SK-N-SH (cell line): ENCODE data around the gene PCED1A. TPM values are rescaled to one million over a fixed set of nuclear protein-coding genes. Genes with fewer than 3 reads are reported as not detected.
A peak's percentile ranks its signal among the peaks of the same experiment; 100 is the strongest.

Source experiments
- CTCF ChIA-PET: fragments of 300-600, 350-600 bp; formaldehyde crosslinking; extraction: SDS; loops from one replicate; lab custom pipeline; 2021; lab: Yijun Ruan, JAX
- POLR2A ChIA-PET: fragments of 350-600 bp; sonication (Branson Sonifier 250); formaldehyde crosslinking; extraction: SDS; loops from one replicate; lab custom pipeline; 2020; ENCODE audit warnings: antibody characterized with exemption, inconsistent platforms; lab: Yijun Ruan, JAX
- DNase-seq: peaks from one replicate; pipeline ENCODE4 v3.0.0; 2012
- H2AFZ ChIP-seq: fragments of 200-600 bp; sonication (generic); 2 replicates; pipeline ENCODE4 v1.8.1; 2016; ENCODE audit warnings: antibody characterized with exemption, mild to moderate bottlenecking, low read depth
- H3F3A ChIP-seq: fragments of 200-600 bp; sonication (generic); replicated peaks from 2 replicates; pipeline ENCODE3; 2016; ENCODE audit warnings: antibody characterized with exemption, mild to moderate bottlenecking; ENCODE audit not compliant: insufficient read depth
- H3K27ac ChIP-seq, 2 experiments: fragments of 200-500 bp in 1 of 2; fragments of 200-600 bp in 1 of 2; sonication (Bioruptor generic) in 1 of 2; sonication (generic), shearing (Covaris generic) in 1 of 2; 2 replicates each; pipeline versions ENCODE4 v1.5.1 to v1.6.1; 2014 to 2016; ENCODE audit warnings: low read depth in 2 of 2, inconsistent platforms in 1 of 2, low read length in 1 of 2, mild to moderate bottlenecking in 1 of 2, mixed read lengths in 1 of 2
- H3K27me3 ChIP-seq: fragments of 200-600 bp; sonication (generic), shearing (Covaris generic); 2 replicates; pipeline ENCODE4 v1.6.1; 2016; ENCODE audit warnings: mixed run types; ENCODE audit not compliant: insufficient read depth
- H3K36me3 ChIP-seq, 2 experiments: fragments of 200-500 bp in 1 of 2; fragments of 200-600 bp in 1 of 2; sonication (Bioruptor generic) in 1 of 2; sonication (generic) in 1 of 2; replicated peaks in 1 of 2; 2 replicates each; pipeline versions ENCODE3 to v1.5.1; 2014 to 2016; ENCODE audit warnings: low read length in 1 of 2, mild to moderate bottlenecking in 1 of 2; ENCODE audit not compliant: insufficient read depth in 2 of 2, control insufficient read depth in 1 of 2
- H3K4me1 ChIP-seq, 2 experiments: fragments of 200-500 bp in 1 of 2; fragments of 200-600 bp in 1 of 2; sonication (Bioruptor generic) in 1 of 2; sonication (generic), shearing (Covaris generic) in 1 of 2; 2 replicates each; pipeline versions ENCODE4 v1.5.1 to v1.6.1; 2014 to 2016; ENCODE audit warnings: low read depth in 1 of 2, low read length in 1 of 2, mixed run types in 1 of 2; ENCODE audit not compliant: insufficient read depth in 2 of 2, control insufficient read depth in 1 of 2
- H3K4me2 ChIP-seq: fragments of 200-600 bp; sonication (generic), shearing (Covaris generic); 2 replicates; pipeline ENCODE4 v1.6.1; 2017; ENCODE audit warnings: mixed run types
- H3K4me3 ChIP-seq, 2 experiments: fragments of 200-500 bp in 1 of 2; fragments of 200-600 bp in 1 of 2; sonication (Bioruptor generic) in 1 of 2; sonication (generic), shearing (Covaris generic) in 1 of 2; 2 replicates each; pipeline versions ENCODE4 v1.5.1 to v1.8.1; 2014 to 2016; ENCODE audit warnings: low read depth in 2 of 2, inconsistent platforms in 1 of 2, low read length in 1 of 2, mild to moderate bottlenecking in 1 of 2, mixed read lengths in 1 of 2, moderate library complexity in 1 of 2
- H3K79me2 ChIP-seq: fragments of 200-600 bp; sonication (generic); 2 replicates; pipeline ENCODE4 v1.8.1; 2017; ENCODE audit warnings: mild to moderate bottlenecking; ENCODE audit not compliant: insufficient read depth
- H3K9ac ChIP-seq: fragments of 200-600 bp; sonication (generic); 2 replicates; pipeline ENCODE4 v1.6.1; 2017; ENCODE audit warnings: mixed run types
- H3K9me2 ChIP-seq: fragments of 200-600 bp; sonication (generic); 2 replicates; pipeline ENCODE4 v1.6.1; 2017; ENCODE audit warnings: mixed run types
- H3K9me3 ChIP-seq: fragments of 200-600 bp; sonication (generic); 2 replicates; pipeline ENCODE4 v1.6.1; 2017; ENCODE audit warnings: mixed run types, mild to moderate bottlenecking, moderate library complexity
- H4K20me1 ChIP-seq: fragments of 200-600 bp; sonication (generic); 2 replicates; pipeline ENCODE4 v1.6.1; 2017; ENCODE audit warnings: mild to moderate bottlenecking, mixed run types; ENCODE audit not compliant: insufficient read depth
- CTCF ChIP-seq: fragments of 200-600 bp; sonication (generic); IDR thresholded peaks from 2 replicates; pipeline ENCODE4 v1.6.1; 2017; ENCODE audit warnings: antibody characterized with exemption, mild to moderate bottlenecking, moderate library complexity
- EZH2phosphoT487 ChIP-seq: fragments of 200-600 bp; sonication (generic); IDR thresholded peaks from 2 replicates; pipeline ENCODE4 v1.6.1; 2017; ENCODE audit warnings: low read depth, mixed run types, mild to moderate bottlenecking, antibody characterized with exemption, moderate library complexity, borderline replicate concordance
- FOXM1 ChIP-seq: IDR thresholded peaks from 2 replicates; pipeline ENCODE4 v1.4.0; 2012; ENCODE audit warnings: low read depth, mild to moderate bottlenecking
- GATA2 ChIP-seq: sonication (generic); formaldehyde crosslinking; IDR thresholded peaks from 2 replicates; pipeline ENCODE4 v1.5.0; 2020; ENCODE audit warnings: mild to moderate bottlenecking, missing genetic modification reagents
- IRF3 ChIP-seq: fragments of 150-350 bp; IDR thresholded peaks from 2 replicates; pipeline ENCODE4 v1.6.1; 2016; ENCODE audit warnings: mild to moderate bottlenecking, low read depth, low read length
- JUND ChIP-seq: IDR thresholded peaks from 2 replicates; pipeline ENCODE4 v1.4.0; 2012
- MAX ChIP-seq: IDR thresholded peaks from 2 replicates; pipeline ENCODE4 v1.4.0; 2012; ENCODE audit warnings: low read depth
- MEF2A ChIP-seq: IDR thresholded peaks from 2 replicates; pipeline ENCODE4 v1.4.0; 2012; ENCODE audit warnings: low read depth, borderline replicate concordance
- MXI1 ChIP-seq: IDR thresholded peaks from 2 replicates; pipeline ENCODE4 v1.6.1; 2012; ENCODE audit warnings: mild to moderate bottlenecking, low read depth, low read length, improper control_type of control experiment
- NFIC ChIP-seq: IDR thresholded peaks from 2 replicates; pipeline ENCODE4 v1.4.0; 2012; ENCODE audit warnings: borderline replicate concordance
- NRF1 ChIP-seq: IDR thresholded peaks from 2 replicates; pipeline ENCODE4 v1.6.1; 2012; ENCODE audit warnings: low read depth, mild to moderate bottlenecking, low read length
- PBX3 ChIP-seq: IDR thresholded peaks from 2 replicates; pipeline ENCODE4; 2012
- POLR2AphosphoS5 ChIP-seq: IDR thresholded peaks from 2 replicates; pipeline ENCODE4 v1.6.1; 2012; ENCODE audit warnings: low read depth, low read length
- RAD21 ChIP-seq: IDR thresholded peaks from 2 replicates; pipeline ENCODE4 v1.6.1; 2012; ENCODE audit warnings: mild to moderate bottlenecking, low read length
- REST ChIP-seq: IDR thresholded peaks from 2 replicates; pipeline ENCODE4 v1.6.1; 2012; ENCODE audit warnings: mild to moderate bottlenecking, low read depth, low read length, moderate library complexity
- RXRA ChIP-seq: IDR thresholded peaks from 2 replicates; pipeline ENCODE4 v1.4.0; 2012; ENCODE audit warnings: low read depth, mild to moderate bottlenecking, borderline replicate concordance
- SIN3A ChIP-seq: IDR thresholded peaks from 2 replicates; pipeline ENCODE4 v1.6.1; 2012; ENCODE audit warnings: low read depth, mild to moderate bottlenecking, low read length, moderate library complexity, borderline replicate concordance
- TAF1 ChIP-seq: IDR thresholded peaks from 2 replicates; pipeline ENCODE4 v1.6.1; 2012; ENCODE audit warnings: low read depth, mild to moderate bottlenecking, low read length, moderate library complexity, borderline replicate concordance
- TCF12 ChIP-seq: IDR thresholded peaks from 2 replicates; pipeline ENCODE4 v1.4.0; 2012
- USF1 ChIP-seq: IDR thresholded peaks from 2 replicates; pipeline ENCODE4 v1.4.0; 2012; ENCODE audit warnings: low read depth, borderline replicate concordance
- USF2 ChIP-seq: fragments of 150-350 bp; IDR thresholded peaks from 2 replicates; pipeline ENCODE4 v1.6.1; 2017; ENCODE audit warnings: antibody characterized with exemption, low read length, low read depth, borderline replicate concordance
- YY1 ChIP-seq: IDR thresholded peaks from 2 replicates; pipeline ENCODE4 v1.4.0; 2012; ENCODE audit warnings: low read depth, mild to moderate bottlenecking
- WGBS: methylation state at CpG from one replicate; pipeline ENCODE4 v1.1.6; 2017; ENCODE audit warnings: low lambda C conversion rate; 5-methylcytosine and 5-hydroxymethylcytosine counted together
- polyA plus RNA-seq, 3 experiments: library from polyadenylated mRNA; depleted of rRNA; stranded (reverse); fragments of >200 nt; gene quantifications; 2 replicates each; pipeline ENCODE4 v1.2.3, GENCODE V29; 2012

The PCED1A gene
- polyA plus RNA-seq (2012; rRNA removed) = 65.2 and 73.6 TPM in 2 replicates
- polyA plus RNA-seq (2012; cell fraction: cytosol; rRNA removed) = 16.3 and 21.7 TPM in 2 replicates
- 566 and 689 TPM in 2 replicates for polyA plus RNA-seq (2012; cell fraction: nucleus; rRNA removed)

GRCh38 chr20:2840138-2840966 lies at the start of gene PCED1A, which contains the start of gene VPS16:
PCED1A (minus strand) TSS chr20:2840655; CDS start chr20:2839912, 743 bp downstream.
VPS16 (plus strand) TSS chr20:2840745; CDS start chr20:2840775, 30 bp downstream.
- H4K20me1 ChIP-seq = no peaks in the 10 kb centered on the region
- H3K9ac ChIP-seq = peak within 1 kb of the TSS; percentile 88
- peaks cover 7 to 20% of the 10 kb centered on the region in 2 experiments for H3K36me3 ChIP-seq
- POLR2A ChIA-PET = interaction anchor here (1.4 to 1.5 kb wide), 2 partner anchors 10 to 41 kb away, joined by 3 to 4 read pairs; partner anchors contain the start of gene CPXM1
- peaks cover 3% of the 10 kb centered on the region for H3F3A ChIP-seq
- peaks cover 9 to 18% of the 10 kb centered on the region in 2 experiments; a peak in 3 of 4 replicates for H3K4me1 ChIP-seq
- H3K4me2 ChIP-seq = peak within 1 kb of the TSS; percentile 94
- H2AFZ ChIP-seq = peak within 1 kb of the TSS; percentile 100
- 30% methylated on average over 15 of the region's 98 CpGs for WGBS
- peaks cover 39% of the 10 kb centered on the region; the same call in 1 of the 2 replicates for H3K79me2 ChIP-seq
- CTCF ChIA-PET = interaction anchor here (0.9 to 3.8 kb wide), 3 partner anchors 12 to 32 kb away, joined by 3 to 12 read pairs (median 3); no protein-coding TSS in a partner anchor
- no peaks in the 10 kb centered on the region for H3K27me3 ChIP-seq
- peak within 1 kb of the TSS; percentile 89 to 93 for H3K4me3 ChIP-seq
- DNase-seq = peak; percentile 99
- H3K9me2 ChIP-seq = no peaks in the 10 kb centered on the region
- H3K27ac ChIP-seq = peak within 1 kb of the TSS; percentile 75 to 80
- H3K9me3 ChIP-seq = no peaks in the 10 kb centered on the region
- TF ChIP-seq TAF1 = peak; percentile 84
- TF ChIP-seq USF2 = peak; percentile 84
- no peak for TF ChIP-seq GATA2 (CRISPR knock-in tag)
- TF ChIP-seq MXI1 = peak; percentile 64; the same call in 1 of the 2 replicates
- no peak for TF ChIP-seq FOXM1
- no peak for TF ChIP-seq PBX3
- peak; percentile 93 for TF ChIP-seq MAX
- TF ChIP-seq POLR2AphosphoS5 = peak; percentile 67; the same call in 1 of the 2 replicates
- TF ChIP-seq REST = no peak
- peak; percentile 64; the same call in 1 of the 2 replicates for TF ChIP-seq SIN3A
- no peak for TF ChIP-seq IRF3
- TF ChIP-seq JUND = no peak
- no peak for TF ChIP-seq CTCF
- peak; percentile 98 for TF ChIP-seq YY1
- TF ChIP-seq NFIC = no peak
- TF ChIP-seq USF1 = peak; percentile 98
- no peak for TF ChIP-seq EZH2phosphoT487
- no peak for TF ChIP-seq RXRA
- TF ChIP-seq NRF1 = peak; percentile 40; the same call in 1 of the 2 replicates
- TF ChIP-seq TCF12 = no peak
- no peak for TF ChIP-seq MEF2A
- no peak for TF ChIP-seq RAD21
